CD4-positive, alpha-beta T cell treated with Interleukin-10 for 1 hour (primary cell): ENCODE data around the gene GET3.
"Not testable (repeated sequence)": the region's sequence is repeated elsewhere in the genome, so short reads cannot be mapped to it uniquely, and the experiment has no call there.

Source experiments
- DNase-seq: peaks from one replicate; pipeline ENCODE4 v3.0.0-alpha.2; 2020

Gene GET3

GRCh38 chr19:12793290-12794195, 56.2 kb downstream of the GET3 start:
- DNase-seq, result peak; percentile 97

GRCh38 chr19:12794196-12794941, 57.1 kb downstream of the GET3 start:
- DNase-seq, result peak; percentile 66

GRCh38 chr19:12794971-12795381, 57.7 kb downstream of the GET3 start:
- DNase-seq, result peak; percentile 55

GRCh38 chr19:12796146-12797071, 59.1 kb downstream of the GET3 start:
- DNase-seq, result peak; percentile 85

- DNase-seq, result no peak
These were observed 59.9 kb downstream of the GET3 start for GRCh38 chr19:12797141-12797587.

- DNase-seq, result not testable (repeated sequence)
These were observed 60.3 kb downstream of the GET3 start for GRCh38 chr19:12797607-12798006.
